Peyer's patch (tissue), 4 donors: ENCODE data around the gene MEMO1.

ENCODE experiments used
- POLR2A ChIP-seq, 2 donors: fragments of 450-650 bp; IDR thresholded peaks; one replicate each; pipeline ENCODE4 v1.5.1; 2017; ENCODE audit warnings: antibody characterized with exemption in 2 of 2, mild to moderate bottlenecking in 2 of 2, moderate library complexity in 2 of 2
- TF ChIP-seq, protein P1 (sequence below), 6 experiments: fragments of 450-650 bp in 4 of 6; fragments of 200-600 bp in 2 of 6; sonication (generic) in 1 of 6; IDR thresholded peaks; one replicate each; pipeline ENCODE4 v1.5.1; 2017 to 2019; ENCODE audit warnings: antibody characterized with exemption in 6 of 6, mild to moderate bottlenecking in 3 of 6, moderate library complexity in 1 of 6

DNA sequence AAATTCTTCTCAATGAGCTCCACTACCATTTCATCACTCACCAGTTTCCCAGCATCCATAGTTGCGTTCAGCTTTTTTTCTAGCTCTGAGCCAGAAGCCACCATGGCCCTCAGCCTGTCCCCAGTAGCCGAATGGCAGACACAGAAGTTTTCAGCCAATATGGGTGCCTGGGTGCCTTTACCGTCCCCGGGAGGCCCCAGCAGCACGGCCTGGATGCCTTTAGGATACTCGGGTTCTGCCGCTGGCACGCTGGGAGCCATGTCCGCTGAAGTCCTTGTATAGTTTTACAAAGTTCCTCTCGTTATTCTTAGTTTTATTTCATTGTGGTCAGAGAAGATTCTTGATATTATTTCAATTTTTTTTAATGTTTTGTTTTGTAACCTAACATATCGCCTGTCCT lies 187.2 kb downstream of the MEMO1 start:
- TF ChIP-seq, protein P1, sequence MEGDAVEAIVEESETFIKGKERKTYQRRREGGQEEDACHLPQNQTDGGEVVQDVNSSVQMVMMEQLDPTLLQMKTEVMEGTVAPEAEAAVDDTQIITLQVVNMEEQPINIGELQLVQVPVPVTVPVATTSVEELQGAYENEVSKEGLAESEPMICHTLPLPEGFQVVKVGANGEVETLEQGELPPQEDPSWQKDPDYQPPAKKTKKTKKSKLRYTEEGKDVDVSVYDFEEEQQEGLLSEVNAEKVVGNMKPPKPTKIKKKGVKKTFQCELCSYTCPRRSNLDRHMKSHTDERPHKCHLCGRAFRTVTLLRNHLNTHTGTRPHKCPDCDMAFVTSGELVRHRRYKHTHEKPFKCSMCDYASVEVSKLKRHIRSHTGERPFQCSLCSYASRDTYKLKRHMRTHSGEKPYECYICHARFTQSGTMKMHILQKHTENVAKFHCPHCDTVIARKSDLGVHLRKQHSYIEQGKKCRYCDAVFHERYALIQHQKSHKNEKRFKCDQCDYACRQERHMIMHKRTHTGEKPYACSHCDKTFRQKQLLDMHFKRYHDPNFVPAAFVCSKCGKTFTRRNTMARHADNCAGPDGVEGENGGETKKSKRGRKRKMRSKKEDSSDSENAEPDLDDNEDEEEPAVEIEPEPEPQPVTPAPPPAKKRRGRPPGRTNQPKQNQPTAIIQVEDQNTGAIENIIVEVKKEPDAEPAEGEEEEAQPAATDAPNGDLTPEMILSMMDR (IDR thresholded peaks at IDR 0.05): no peak
- no peak for TF ChIP-seq POLR2A (IDR thresholded peaks at IDR 0.05)
